Keratinocyte (primary cell): ENCODE measurements around the gene PLCH2. TPM values are rescaled to one million over a fixed set of nuclear protein-coding genes. Genes with fewer than 3 reads are reported as not detected.

Experiments
- DNase-seq: peaks from one replicate; pipeline ENCODE4 v3.0.0-alpha.2; 2011; ENCODE audit warnings: low read depth, missing footprints, low spot score
- FAIRE-seq: peaks from 2 replicates; lab custom pipeline; 2011; peaks lifted over from hg19 to GRCh38; lab: Jason Lieb, UNC
- H2AFZ ChIP-seq: 2 replicates; pipeline ENCODE4 v1.6.0; 2012; ENCODE audit warnings: low read length, control low read depth, inconsistent platforms; ENCODE audit not compliant: control insufficient read depth
- H3K27ac ChIP-seq: 2 replicates; pipeline ENCODE4 v1.5.1; 2011; ENCODE audit warnings: low read length; ENCODE audit not compliant: control insufficient read depth, insufficient read depth
- H3K27me3 ChIP-seq: 3 replicates; pipeline ENCODE4 v1.6.0; 2011; ENCODE audit warnings: low read length; ENCODE audit not compliant: control insufficient read depth, insufficient read depth; ENCODE audit errors: extremely low read depth
- H3K36me3 ChIP-seq, 2 experiments: 2 replicates in 1 of 2; 3 replicates in 1 of 2; pipeline ENCODE4 v1.5.1; 2011; ENCODE audit warnings: low read length in 2 of 2, mild to moderate bottlenecking in 1 of 2; ENCODE audit not compliant: control insufficient read depth in 2 of 2, insufficient read depth in 2 of 2; ENCODE audit errors: extremely low read depth in 1 of 2
- H3K4me1 ChIP-seq: 3 replicates; pipeline ENCODE4 v1.5.1; 2011; ENCODE audit warnings: low read length; ENCODE audit not compliant: control insufficient read depth, insufficient read depth; ENCODE audit errors: extremely low read depth
- H3K4me2 ChIP-seq: 3 replicates; pipeline ENCODE4 v1.6.0; 2011; ENCODE audit warnings: low read depth, low read length; ENCODE audit not compliant: control insufficient read depth, insufficient read depth; ENCODE audit errors: extremely low read depth
- H3K4me3 ChIP-seq, 3 experiments: fragments of 200-600 bp in 1 of 3; sonication (generic) in 1 of 3; 2 replicates in 2 of 3; 3 replicates in 1 of 3; pipeline ENCODE4 v1.5.1; 2011 to 2016; ENCODE audit warnings: low read length in 3 of 3, mild to moderate bottlenecking in 3 of 3, control low read depth in 2 of 3, inconsistent platforms in 1 of 3, low read depth in 1 of 3, mixed read lengths in 1 of 3, mixed run types in 1 of 3, moderate library complexity in 1 of 3; ENCODE audit not compliant: control insufficient read depth in 2 of 3, insufficient read depth in 2 of 3; ENCODE audit errors: extremely low read depth in 1 of 3
- H3K79me2 ChIP-seq: 2 replicates; pipeline ENCODE4 v1.6.0; 2012; ENCODE audit warnings: low read length; ENCODE audit not compliant: control insufficient read depth, insufficient read depth
- H3K9ac ChIP-seq: 3 replicates; pipeline ENCODE4 v1.6.0; 2011; ENCODE audit warnings: low read length; ENCODE audit not compliant: control insufficient read depth, insufficient read depth; ENCODE audit errors: extremely low read depth
- H3K9me1 ChIP-seq: 3 replicates; pipeline ENCODE4 v1.6.0; 2011; ENCODE audit warnings: low read length; ENCODE audit not compliant: control insufficient read depth, insufficient read depth; ENCODE audit errors: extremely low read depth
- H3K9me3 ChIP-seq: 2 replicates; pipeline ENCODE4 v1.5.1; 2012; ENCODE audit warnings: low read depth, low read length; ENCODE audit not compliant: control insufficient read depth
- H4K20me1 ChIP-seq: 3 replicates; pipeline ENCODE4 v1.6.0; 2011; ENCODE audit warnings: low read length; ENCODE audit not compliant: control insufficient read depth, insufficient read depth; ENCODE audit errors: extremely low read depth
- CTCF ChIP-seq, 3 experiments: IDR thresholded peaks in 1 of 3; conservative IDR thresholded peaks in 1 of 3; optimal IDR thresholded peaks in 1 of 3; 2 replicates in 2 of 3; 3 replicates in 1 of 3; pipeline versions ENCODE3 to v1.5.1; 2011; ENCODE audit warnings: low read length in 3 of 3, mild to moderate bottlenecking in 3 of 3, moderate library complexity in 2 of 3, control low read depth in 1 of 3, inconsistent platforms in 1 of 3; ENCODE audit not compliant: insufficient read depth in 2 of 3; ENCODE audit errors: extremely low read depth in 1 of 3
- EZH2 ChIP-seq: IDR thresholded peaks from one replicate; pipeline ENCODE4 v1.6.1; 2012; ENCODE audit warnings: inconsistent platforms, mild to moderate bottlenecking, low read length, moderate library complexity
- dilution Hi-C: fragments of 300-500 bp; cut with MboI; formaldehyde crosslinking; loops from one replicate; pipeline ENCODE4 v1.7.0; 2020; ENCODE audit warnings: low sequenced_read_pairs; ENCODE audit not compliant: extremely low pct_ligation_motif_present
- polyA plus RNA-seq, 5 experiments: library from polyadenylated mRNA; depleted of rRNA in 3 of 5; stranded (reverse) in 3 of 5; stranded (forward) in 1 of 5; unstranded in 1 of 5; fragments of >200 nt; gene quantifications; 1 replicate in 1 of 5; 2 replicates in 3 of 5; 3 replicates in 1 of 5; pipeline versions ENCODE4 v1.2.1 to v1.2.3, GENCODE V29; 2011 to 2012; ENCODE audit warnings: missing spikeins in 2 of 5, low read depth in 1 of 5, low replicate concordance in 1 of 5

The PLCH2 gene
- polyA plus RNA-seq, 1 donor (not counting 4 experiments of a cell fraction or from before 2014, with no cell fraction given), result 57.4 TPM

DNA sequence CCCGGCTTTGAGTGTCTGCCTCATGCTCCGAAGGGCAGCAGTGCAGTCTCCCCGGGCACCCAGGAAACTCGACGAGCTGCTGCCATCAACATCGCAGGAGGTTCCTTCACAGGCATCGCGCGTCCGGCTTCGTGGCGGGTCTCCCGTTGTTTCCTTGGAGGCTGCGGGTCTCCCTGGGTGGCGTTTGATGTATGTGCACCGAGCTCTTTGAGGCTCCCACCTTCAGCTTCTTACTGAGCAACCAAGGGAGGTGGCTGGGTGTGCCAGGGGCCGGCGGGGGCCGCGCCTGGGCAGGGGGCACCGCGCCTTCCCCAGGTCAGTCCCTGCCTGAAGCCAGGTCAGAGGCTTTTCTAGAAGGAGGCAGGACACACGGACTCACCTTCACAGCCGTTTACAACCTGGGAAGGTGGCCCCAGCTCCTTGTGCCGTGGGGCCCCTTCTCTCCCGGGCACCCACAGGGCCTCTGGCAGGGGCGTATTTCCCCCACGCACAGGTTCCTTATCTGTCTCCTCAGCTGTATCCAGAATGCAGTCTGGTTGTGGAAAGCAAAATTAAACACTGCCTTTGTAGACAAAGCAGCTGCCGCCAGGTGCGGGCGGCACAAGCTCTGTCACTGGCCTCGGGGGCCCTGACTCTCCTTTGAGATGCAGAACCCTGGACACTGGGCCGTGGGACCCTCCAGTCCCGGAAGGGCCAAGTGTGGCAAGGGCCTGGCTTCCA lies 42.0 kb upstream of the PLCH2 start:
- Histone ChIP-seq H3K9ac (no peak overlapping the region), H4K20me1 (peaks cover 41% of the 10 kb centered on the region), H2AFZ (no peak overlapping the region), H3K4me2 (no peak overlapping the region), H3K4me1 (peaks cover 30% of the 10 kb centered on the region), H3K27me3 (no peaks in the 10 kb centered on the region), H3K27ac (no peak overlapping the region), H3K9me1 (no peaks in the 10 kb centered on the region), H3K79me2 (peaks cover 98% of the 10 kb centered on the region), H3K9me3 (peaks cover 2% of the 10 kb centered on the region), H3K36me3 (peaks cover 23 to 51% of the 10 kb centered on the region in 2 experiments), H3K4me3 (no peak overlapping the region)
- TF ChIP-seq CTCF (optimal IDR thresholded peaks at IDR 0.05 in 1 of 3, IDR thresholded peaks at IDR 0.05 in 1 of 3, conservative IDR thresholded peaks at IDR 0.05 in 1 of 3; ENCODE audit: extremely low read depth in 1 of 3, insufficient read depth in 2 of 3, low read length in 3 of 3) (no peak), EZH2 (no peak)
- FAIRE-seq, result no peak
- dilution Hi-C loops, result no loop called here
- DNase-seq, result no peak

GRCh38 chr1:2435091-2435490 lies 41.0 kb upstream of the PLCH2 start:
- Histone ChIP-seq H3K79me2 (peaks cover 98% of the 10 kb centered on the region), H3K27ac (no peak overlapping the region), H3K27me3 (no peaks in the 10 kb centered on the region), H3K9ac (no peak overlapping the region), H3K36me3 (peaks cover 27 to 50% of the 10 kb centered on the region in 2 experiments), H2AFZ (no peak overlapping the region), H4K20me1 (peaks cover 41% of the 10 kb centered on the region), H3K4me2 (no peak overlapping the region), H3K4me3 (no peak overlapping the region), H3K4me1 (peaks cover 22% of the 10 kb centered on the region), H3K9me1 (no peaks in the 10 kb centered on the region), H3K9me3 (no peaks in the 10 kb centered on the region)
- dilution Hi-C loops, result no loop called here
- no peak for TF ChIP-seq CTCF (optimal IDR thresholded peaks at IDR 0.05 in 1 of 3, IDR thresholded peaks at IDR 0.05 in 1 of 3, conservative IDR thresholded peaks at IDR 0.05 in 1 of 3; ENCODE audit: extremely low read depth in 1 of 3, insufficient read depth in 2 of 3, low read length in 3 of 3)
- TF ChIP-seq EZH2, result no peak
- DNase-seq, result no peak
- no peak for FAIRE-seq
